ENCODE measurements around the gene CAPN3. TPM values are rescaled to one million over a fixed set of nuclear protein-coding genes. Genes with fewer than 3 reads are reported as not detected.

CAPN3 gene
- total and polyA plus RNA-seq, 2 donors (not counting 3 experiments of a cell fraction or from before 2014, with no cell fraction given), result 2.2 to 3.7 TPM

DNA sequence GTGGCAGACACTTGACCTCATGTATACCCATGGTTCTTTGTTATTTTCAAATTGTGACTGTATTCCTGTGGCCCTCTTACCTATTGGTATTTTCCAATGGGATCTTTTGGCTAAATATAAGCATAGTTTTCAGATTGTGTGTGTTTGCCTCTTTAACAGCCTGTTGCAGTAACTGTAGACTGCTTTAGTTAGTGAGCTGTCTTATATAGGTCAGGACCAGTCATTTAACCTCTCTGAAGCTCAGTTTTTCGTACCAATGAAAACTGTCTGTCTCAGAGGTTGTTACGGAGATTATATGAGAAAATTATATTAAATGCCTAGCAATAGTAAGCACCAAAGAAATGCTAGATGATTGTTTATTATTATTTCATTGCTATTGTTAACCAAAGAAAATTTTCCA, 29.3 kb upstream of the CAPN3 start:
- no peak for FAIRE-seq
- dilution Hi-C loops (cut with MboI; ENCODE audit: extremely low pct_ligation_motif_present, low sequenced_read_pairs), result no loop called here
- Histone ChIP-seq H3K4me1 (ENCODE audit: control insufficient read depth, extremely low read depth, insufficient read depth, low read length) (no peaks in the 10 kb centered on the region), H3K27ac (ENCODE audit: insufficient read depth, low read depth, low read length) (no peak overlapping the region), H3K36me3 (ENCODE audit: control insufficient read depth in 2 of 2, extremely low read depth in 1 of 2, insufficient read depth in 2 of 2, low read length in 2 of 2) (no peaks in the 10 kb centered on the region), H3K79me2 (ENCODE audit: control insufficient read depth, insufficient read depth, low read length) (no peaks in the 10 kb centered on the region), H4K20me1 (replicated peaks; ENCODE audit: control insufficient read depth, extremely low read depth, insufficient read depth, low read length) (no peaks in the 10 kb centered on the region), H2AFZ (ENCODE audit: low read depth, low read length) (no peak overlapping the region), H3K4me2 (ENCODE audit: insufficient read depth, low read length) (no peak overlapping the region), H3K9ac (replicated peaks; ENCODE audit: extremely low read depth, insufficient read depth, low read length) (no peak overlapping the region), H3K9me3 (replicated peaks; ENCODE audit: control insufficient read depth, insufficient read depth, low read length) (no peaks in the 10 kb centered on the region), H3K4me3 (replicated peaks in 1 of 3; ENCODE audit: insufficient read depth in 1 of 3, low read depth in 1 of 3, low read length in 3 of 3) (no peak overlapping the region), H3K27me3 (ENCODE audit: control insufficient read depth in 2 of 2, insufficient read depth in 2 of 2, low read length in 2 of 2) (no peaks in the 10 kb centered on the region), H3K9me1 (replicated peaks; ENCODE audit: control insufficient read depth, extremely low read depth, insufficient read depth, low read length) (no peaks in the 10 kb centered on the region)
- no peak for DNase-seq (ENCODE audit: low read depth, low spot score)
- BruUV-seq (replicated peaks), result no TSS peak
- TF ChIP-seq FOS (IDR thresholded peaks at IDR 0.05; ENCODE audit: borderline replicate concordance, insufficient read depth, low read length), result no peak
- intact Hi-C loops (cut with micrococcal nuclease), result no loop called here
- POLR2A ChIA-PET, result no interaction called here
- CTCF ChIA-PET, result interaction anchor here (1.3 to 1.7 kb wide), 4 partner anchors 9 to 55 kb away, joined by 3 to 4 read pairs (median 4); no protein-coding TSS in a partner anchor

DNA sequence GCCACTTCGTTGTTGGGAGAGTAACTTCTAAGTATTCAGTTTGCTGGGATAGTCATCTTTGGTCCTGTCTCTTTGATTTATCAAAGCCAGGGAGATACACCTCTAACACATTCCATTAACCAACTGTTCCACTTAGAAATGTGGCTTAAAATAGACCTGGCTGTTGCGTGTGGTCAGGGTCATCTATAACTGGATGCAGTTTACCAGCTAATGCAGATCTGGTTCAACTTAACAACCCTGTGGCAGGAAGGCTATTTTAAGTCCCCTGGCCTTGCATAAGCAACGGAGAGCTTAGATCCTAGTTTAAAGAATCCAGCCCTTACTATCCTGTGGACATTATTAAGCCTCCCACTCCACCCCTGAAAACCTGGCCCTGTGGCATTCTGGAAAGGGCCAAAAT, 28.1 kb upstream of the CAPN3 start:
- no TSS peak for BruUV-seq (replicated peaks)
- ChIA-PET CTCF (interaction anchor here (1.0 to 1.4 kb wide), 2 partner anchors 9 to 25 kb away, joined by 3 read pairs; no protein-coding TSS in a partner anchor), POLR2A (no interaction called here)
- Histone ChIP-seq H3K27ac (ENCODE audit: insufficient read depth, low read depth, low read length) (no peak overlapping the region), H2AFZ (ENCODE audit: low read depth, low read length) (no peak overlapping the region), H3K36me3 (ENCODE audit: control insufficient read depth in 2 of 2, extremely low read depth in 1 of 2, insufficient read depth in 2 of 2, low read length in 2 of 2) (no peaks in the 10 kb centered on the region), H3K4me2 (ENCODE audit: insufficient read depth, low read length) (no peak overlapping the region), H3K4me1 (ENCODE audit: control insufficient read depth, extremely low read depth, insufficient read depth, low read length) (no peaks in the 10 kb centered on the region), H3K27me3 (ENCODE audit: control insufficient read depth in 2 of 2, insufficient read depth in 2 of 2, low read length in 2 of 2) (no peaks in the 10 kb centered on the region), H3K79me2 (ENCODE audit: control insufficient read depth, insufficient read depth, low read length) (no peaks in the 10 kb centered on the region), H3K9ac (replicated peaks; ENCODE audit: extremely low read depth, insufficient read depth, low read length) (no peak overlapping the region), H3K9me3 (replicated peaks; ENCODE audit: control insufficient read depth, insufficient read depth, low read length) (no peaks in the 10 kb centered on the region), H4K20me1 (replicated peaks; ENCODE audit: control insufficient read depth, extremely low read depth, insufficient read depth, low read length) (no peaks in the 10 kb centered on the region), H3K9me1 (replicated peaks; ENCODE audit: control insufficient read depth, extremely low read depth, insufficient read depth, low read length) (no peaks in the 10 kb centered on the region), H3K4me3 (replicated peaks in 1 of 3; ENCODE audit: insufficient read depth in 1 of 3, low read depth in 1 of 3, low read length in 3 of 3) (no peak overlapping the region)
- intact Hi-C loops (cut with micrococcal nuclease) (no loop called here), dilution Hi-C loops (cut with MboI; ENCODE audit: extremely low pct_ligation_motif_present, low sequenced_read_pairs) (no loop called here)
- no peak for DNase-seq (ENCODE audit: low read depth, low spot score)
- no peak for FAIRE-seq
- TF ChIP-seq POLR2AphosphoS5 (IDR thresholded peaks at IDR 0.05; ENCODE audit: insufficient read depth, low read depth, low read length), result no peak
- no peak for TF ChIP-seq GATA2 (IDR thresholded peaks at IDR 0.05; ENCODE audit: insufficient read depth, insufficient read length, low read depth, low read length)
- no peak for TF ChIP-seq POLR2A (IDR thresholded peaks at IDR 0.05; ENCODE audit: low read depth, low read length)
- TF ChIP-seq, protein P1, sequence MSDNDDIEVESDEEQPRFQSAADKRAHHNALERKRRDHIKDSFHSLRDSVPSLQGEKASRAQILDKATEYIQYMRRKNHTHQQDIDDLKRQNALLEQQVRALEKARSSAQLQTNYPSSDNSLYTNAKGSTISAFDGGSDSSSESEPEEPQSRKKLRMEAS (IDR thresholded peaks at IDR 0.05; ENCODE audit: insufficient read depth, insufficient read length), result no peak
- TF ChIP-seq JUN (IDR thresholded peaks at IDR 0.05; ENCODE audit: borderline replicate concordance, insufficient read depth, insufficient read length, low read depth), result no peak

All from endothelial cell of umbilical vein (primary cell).